CD4-positive, alpha-beta T cell treated with Interleukin-15 for 1 hour (primary cell): ENCODE results near the gene ZNF341.

Source experiments
- DNase-seq: peaks from one replicate; pipeline ENCODE4 v3.0.0-alpha.2; 2020

ZNF341 gene

DNA sequence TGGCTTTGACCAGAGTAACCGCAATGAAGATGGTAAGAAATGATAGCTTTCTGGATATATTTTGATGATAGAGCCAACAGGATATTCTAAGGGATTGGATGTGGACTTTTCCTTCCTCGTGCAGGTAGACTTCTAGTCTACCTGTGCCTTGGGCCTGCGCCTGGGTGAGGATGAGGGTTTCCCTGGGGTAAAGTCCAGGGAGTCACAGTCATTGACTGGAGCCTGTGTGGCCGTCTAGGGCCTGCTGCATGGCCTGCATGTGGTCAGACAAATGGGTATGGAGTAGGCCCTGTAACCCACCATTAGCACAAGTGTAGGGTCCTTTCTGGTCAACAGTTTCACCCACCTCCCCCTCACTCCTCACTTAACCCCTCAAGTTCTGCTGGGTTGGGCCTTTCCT lies 66.6 kb downstream of the ZNF341 start:
- DNase-seq: no peak

DNA sequence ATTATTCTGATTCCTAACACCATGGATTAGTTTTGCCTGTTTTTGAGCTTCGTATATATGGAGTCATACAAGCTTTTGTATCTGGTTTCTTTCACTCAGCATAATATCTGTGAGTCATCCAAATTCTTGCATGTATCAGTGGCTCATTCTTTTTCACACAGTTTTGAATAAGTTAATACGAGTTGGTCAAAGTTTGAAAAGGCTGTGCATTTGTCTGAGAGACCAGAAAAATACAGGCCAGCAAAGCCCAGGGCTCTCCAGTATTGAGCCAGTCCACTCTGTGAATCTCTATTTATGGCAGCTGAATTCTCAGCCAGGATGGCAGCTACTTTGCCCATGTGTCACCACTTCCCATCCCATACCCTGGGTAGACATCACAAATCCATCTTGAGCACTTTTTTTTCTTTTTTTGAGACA lies 72.1 kb downstream of the ZNF341 start:
- no peak for DNase-seq

DNA sequence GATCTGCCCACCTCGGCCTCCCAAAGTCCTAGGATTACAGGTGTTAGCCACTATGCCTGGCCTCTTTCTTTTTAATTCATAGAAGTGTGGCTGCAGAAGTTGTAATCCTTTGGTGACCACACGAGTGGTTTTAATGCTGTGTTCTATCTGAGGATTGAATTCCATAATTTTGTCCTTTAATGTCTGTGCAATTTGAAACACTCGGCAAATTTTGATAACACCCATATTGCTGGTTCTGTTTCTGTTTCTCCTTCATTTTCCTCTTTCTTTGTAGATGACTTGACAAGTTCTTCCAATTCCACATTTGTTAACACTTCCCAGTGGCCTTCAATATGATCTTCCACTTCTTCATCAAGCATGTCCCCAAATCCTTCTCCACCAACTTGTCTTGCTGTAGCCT lies 76.6 kb downstream of the ZNF341 start:
- DNase-seq: no peak

DNA sequence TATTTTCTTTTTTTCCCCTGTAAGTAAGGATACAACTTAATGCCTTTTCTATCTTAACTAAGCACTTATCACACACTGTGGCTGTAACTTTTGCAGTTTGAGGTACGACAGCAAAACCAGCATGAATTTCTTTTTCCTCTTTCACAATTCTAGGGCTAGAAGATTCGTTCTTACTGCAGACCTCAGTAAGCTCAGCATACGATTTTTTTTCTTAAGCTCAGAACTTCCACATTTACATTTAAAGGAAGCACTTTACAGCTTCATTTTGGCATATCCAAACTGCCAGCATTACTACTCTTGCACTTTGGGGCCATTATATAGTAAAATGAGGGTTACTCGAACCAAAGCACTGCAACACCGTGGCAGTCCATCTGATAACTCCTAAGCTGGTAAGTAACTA lies 78.5 kb downstream of the ZNF341 start:
- no peak for DNase-seq

DNA sequence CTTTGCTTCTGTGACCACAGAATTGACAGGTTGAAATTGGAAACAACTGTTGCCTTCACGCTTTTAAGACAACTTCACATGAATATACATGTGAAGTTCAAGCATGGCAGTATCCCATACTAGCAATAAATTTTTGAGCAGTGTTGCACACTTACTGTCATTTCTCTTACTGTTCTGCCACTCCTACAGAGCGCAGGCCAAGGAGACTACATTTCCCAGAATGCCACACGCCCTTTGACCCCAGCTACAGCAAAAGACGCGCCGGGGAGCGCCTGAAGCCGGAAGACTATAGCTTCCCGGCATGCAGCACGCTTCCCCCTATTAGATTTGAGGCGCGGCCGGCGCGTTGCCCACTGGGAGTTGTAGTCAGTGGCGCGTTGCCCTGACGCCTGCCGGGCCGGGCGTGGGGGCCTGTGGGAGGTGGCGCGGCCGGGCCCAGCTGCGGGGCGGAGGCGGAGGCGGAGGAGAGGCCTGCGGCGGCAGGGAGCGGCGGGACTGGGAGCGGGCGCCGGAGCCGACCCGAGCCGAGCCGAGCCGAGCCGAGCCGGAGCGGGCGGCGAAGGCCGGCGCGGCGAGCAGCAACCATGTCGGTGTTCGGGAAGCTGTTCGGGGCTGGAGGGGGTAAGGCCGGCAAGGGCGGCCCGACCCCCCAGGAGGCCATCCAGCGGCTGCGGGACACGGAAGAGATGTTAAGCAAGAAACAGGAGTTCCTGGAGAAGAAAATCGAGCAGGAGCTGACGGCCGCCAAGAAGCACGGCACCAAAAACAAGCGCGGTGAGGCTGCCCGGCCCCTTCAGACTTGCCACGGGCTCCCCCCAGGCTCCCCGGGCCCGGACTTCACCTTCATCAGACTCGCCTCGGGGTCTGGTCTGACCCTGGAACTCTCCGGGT lies 79.3 kb downstream of the ZNF341 start, which contains the start of gene CHMP4B:
Gene CHMP4B, plus strand, starts transcription at position 464 of the 891 bp plus-strand sequence. Its CDS starts 121 bp downstream, at position 585.
- DNase-seq: peak; percentile 98

DNA sequence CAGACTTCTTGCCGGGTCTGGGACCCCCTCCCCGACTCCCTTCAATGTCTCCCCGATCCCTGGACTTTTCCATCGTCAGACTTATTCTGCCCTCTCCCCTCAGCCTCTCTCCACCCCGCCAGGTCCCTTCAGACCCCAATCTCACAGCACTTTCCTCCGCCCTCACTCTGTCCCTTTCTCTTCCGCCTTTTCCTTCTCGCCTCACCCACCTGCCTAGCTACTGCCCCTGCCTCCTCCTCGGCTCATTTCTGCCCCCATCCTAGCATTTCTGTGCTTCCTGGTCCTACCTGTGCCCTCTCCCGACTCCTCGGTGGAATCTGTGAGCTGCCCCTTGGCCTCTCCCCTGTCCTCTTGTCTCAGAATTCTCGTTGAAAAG lies 80.0 kb downstream of the ZNF341 start:
- no peak for DNase-seq

DNA sequence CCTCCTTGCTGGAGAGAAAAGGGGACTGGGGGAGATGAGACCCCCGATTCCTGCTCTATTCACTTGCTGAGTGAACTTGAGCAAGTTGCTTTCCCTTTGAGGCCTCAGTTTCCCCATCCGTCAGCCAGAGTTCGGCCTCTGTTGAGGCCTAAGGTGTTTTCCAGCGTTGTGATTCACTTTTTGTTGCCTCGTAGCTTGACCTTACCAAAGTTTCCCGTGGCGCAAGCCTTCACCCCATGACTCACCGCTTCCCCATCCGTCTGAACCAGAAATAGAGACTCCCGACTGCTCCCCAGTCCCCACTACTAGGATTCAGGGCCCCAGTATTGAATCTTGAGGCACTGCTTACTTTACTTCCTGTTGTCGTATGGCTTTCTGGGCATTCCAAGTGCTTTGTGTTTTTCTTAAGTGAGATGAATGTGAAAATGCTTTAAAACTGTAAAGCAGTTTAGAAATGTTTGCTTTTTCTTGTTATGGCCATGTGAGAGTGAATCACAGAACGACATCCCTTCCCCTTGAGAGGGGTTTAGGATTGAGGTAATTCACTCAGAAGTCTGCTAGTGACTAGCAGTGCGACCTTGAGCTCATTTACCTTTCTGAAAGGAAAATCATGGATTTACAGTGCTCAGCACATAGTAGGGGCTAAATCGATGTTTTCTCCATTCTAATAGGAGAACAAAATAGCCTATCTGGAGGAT lies 80.5 kb downstream of the ZNF341 start:
- peak; percentile 79 for DNase-seq

DNA sequence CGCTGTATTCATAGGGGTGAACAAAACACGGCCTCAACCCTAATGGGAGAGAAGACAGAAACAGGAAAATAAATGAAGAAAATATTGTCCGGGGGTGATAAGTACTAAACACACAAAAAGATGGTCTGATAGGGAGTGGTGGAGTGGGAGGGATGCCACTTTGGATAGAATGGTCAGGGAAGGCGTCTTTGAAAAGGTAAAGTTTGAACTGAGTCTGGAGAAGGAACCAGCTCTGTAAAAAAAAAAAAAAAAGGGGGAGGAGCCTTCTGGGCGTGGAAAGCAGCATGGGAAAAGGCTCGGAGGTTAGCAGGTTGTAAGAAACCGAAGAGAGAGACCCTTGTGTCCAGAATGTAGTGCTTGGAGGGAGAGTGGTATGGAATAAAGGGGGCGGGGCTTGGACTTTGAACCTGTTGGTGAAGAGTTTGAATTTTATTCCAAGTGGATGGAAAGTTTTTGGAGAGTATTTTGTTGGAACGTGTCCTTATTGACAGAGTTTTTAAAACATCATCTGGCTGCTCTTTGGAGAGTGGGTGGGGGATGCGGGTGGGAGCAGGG lies 81.2 kb downstream of the ZNF341 start:
- DNase-seq: no peak

DNA sequence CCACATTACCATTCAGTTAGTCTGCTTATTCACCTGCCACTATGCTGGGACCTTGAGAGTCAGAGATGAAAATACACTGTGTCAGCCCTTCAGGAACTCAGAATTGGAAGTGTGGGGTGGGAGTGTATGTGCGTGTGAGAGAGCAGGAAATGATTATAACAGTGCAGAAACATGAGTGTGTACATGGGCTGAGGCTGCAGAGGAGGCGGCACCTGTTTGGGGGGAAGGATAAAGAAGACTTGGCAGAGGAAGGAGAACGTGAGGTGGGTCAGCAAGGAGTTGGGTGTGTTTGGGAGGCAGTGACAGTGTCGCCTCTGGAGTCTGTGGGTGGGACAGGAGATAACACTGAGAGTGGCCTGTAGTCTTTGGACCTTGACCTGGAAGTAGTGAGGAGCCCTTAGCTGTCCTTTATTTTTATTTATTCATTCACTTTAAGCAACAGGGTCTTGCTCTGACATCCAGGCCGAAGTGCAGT lies 82.5 kb downstream of the ZNF341 start:
- DNase-seq: no peak

DNA sequence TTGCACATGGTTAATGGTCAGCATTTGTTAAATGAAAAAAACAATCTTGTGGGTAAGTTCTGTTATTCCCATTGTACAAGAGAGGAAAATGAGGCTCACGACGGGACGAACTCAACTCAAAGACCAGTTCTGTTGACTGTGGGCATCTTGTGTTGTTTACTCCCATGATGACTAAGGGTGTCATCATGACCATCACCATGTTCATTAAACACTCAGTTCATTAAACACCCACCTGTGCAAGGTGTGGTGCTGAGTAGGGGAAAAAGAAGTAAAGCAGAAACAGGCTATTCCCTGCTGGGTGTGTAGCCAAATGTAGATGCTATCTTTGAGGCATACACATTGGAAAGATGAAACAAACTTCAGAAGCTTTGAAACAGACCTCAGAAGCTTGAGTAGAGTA lies 83.9 kb downstream of the ZNF341 start:
- DNase-seq: no peak

DNA sequence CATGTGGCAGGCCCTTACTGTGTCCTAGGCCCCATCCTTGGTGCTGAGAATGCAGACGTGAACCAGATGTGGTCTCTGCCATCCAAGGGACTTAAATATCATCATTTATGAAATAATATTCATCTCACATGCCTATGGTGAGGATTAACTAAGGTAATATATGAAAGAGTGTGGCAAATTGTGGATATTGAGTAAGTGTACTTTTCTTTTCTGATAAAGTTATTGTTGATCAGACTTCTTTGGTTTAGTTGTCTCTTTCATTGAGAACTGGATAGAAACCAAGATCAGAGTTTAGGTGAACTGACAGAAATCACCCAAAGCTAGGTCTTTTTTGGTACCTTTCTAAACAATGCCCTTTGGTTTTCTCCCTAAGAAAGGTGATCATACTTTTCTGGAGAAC lies 84.4 kb downstream of the ZNF341 start:
- DNase-seq: no peak

DNA sequence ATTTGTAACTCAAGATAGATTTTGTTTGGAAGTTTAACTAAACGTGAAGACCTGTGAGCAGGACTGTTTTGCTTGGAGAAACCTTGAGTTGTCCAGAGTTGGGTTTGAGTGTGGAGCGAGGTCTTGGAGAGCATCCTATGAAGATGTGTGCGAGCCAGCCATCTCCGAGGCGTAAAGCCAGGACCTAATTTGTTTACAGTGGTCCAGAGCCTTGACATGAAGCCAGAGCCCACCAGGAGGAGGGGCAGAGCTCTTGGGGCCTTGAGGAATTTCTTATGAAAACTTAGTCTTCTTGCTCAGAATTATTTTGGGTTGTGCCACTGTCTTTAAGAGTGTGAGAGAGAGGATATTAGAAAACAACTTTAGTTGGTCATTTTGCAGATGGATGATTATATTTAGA lies 85.6 kb downstream of the ZNF341 start:
- no peak for DNase-seq

DNA sequence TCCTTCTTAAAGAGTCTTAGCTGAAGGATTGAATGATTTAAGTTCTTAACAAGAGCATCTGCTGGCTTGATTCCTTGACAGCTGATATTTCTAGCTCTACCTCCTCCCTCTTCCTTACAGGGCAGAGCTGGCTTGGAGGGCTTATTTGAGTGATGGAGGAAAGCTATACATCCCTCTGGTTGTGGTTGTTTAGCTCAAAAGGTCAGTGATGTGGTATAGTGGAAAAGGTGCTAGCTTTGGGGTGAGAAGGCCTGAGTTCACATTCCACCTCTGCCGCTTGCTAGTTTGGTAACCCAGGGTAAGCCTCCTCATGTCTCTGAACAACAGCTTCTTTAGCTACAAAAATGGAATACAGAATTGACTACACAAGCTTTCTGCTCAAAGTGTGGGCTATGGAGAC lies 87.7 kb downstream of the ZNF341 start:
- DNase-seq: no peak

DNA sequence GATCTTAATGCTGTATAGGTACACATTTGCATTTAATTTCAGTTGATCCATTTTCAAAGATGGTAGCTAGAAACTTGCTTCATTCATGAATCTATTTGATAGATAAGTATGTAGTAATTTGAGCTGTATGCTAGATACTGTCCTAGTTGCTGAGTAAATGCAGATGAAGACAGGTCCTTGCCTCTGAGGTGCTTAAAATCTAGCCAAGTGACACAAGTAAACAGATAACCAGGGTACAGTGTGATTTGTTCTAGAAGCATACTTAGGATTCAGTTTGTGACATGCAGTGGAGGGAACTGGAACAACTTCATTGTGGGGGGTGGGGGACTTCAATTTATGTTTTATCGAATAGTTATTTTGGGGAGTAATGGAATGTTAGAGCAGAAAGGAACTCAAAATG lies 88.6 kb downstream of the ZNF341 start:
- no peak for DNase-seq

DNA sequence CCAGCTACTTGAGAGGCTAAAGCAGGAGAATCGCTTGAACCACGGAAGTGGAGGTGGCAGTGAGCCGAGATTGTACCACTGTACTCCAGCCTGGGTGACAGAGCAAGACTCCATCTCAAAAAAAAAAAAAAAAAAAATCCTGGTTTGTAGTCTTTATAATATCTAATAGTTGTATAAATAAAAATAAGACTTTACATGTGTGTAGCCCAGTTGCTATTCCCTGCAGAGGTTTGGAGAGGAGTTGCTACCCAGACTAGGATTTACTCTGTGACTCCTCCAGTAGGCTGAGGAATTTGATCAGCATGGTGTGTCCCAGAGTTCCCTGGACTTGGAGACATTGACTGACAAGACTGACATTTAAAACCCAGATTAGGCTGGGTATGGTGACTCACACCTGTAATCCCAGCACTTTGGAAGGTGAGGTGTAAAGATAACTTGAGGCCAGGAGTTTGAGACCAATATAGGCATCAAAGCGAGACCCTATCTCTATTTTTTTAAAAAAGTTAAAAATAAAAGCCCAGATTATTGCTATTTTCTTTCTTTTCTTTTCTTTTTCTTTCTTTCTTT lies 89.6 kb downstream of the ZNF341 start:
- DNase-seq: no peak

DNA sequence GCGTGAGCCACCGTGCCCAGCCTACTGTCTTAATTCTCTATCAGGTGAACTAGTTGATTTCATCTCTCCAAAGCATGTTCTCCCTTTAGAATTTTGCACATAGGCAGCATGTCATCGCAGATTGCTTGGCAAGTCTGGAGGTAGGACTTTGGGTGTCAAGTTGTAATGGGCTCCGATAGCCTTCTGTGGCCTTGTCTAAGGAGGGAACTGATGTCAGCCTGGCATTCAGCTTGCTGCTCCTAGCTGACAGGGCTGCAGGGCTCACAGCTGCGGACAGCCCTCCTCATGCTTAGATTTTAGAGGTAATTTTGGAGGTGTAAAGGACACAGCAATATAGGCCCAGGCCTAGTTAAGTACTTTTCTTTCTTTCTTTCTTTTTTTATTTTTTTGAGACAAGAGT lies 90.6 kb downstream of the ZNF341 start:
- DNase-seq: no peak

DNA sequence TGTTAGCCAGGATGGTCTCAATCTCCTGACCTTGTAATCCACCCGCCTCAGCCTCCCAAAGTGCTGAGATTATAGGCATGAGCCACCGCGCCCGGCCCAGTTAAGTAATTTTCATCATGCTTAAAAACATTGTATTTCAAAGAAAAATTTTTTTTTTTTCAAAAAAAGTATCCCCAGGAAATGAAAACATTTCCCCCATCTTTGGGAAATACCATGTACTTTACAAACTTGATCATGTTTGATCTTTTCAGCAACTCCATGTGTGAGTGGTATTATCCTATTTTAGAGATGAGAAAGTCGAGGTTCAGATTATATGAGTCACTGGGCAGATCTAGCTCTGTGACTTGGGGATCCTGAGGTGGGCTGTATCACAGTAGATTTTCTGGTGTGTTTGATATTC lies 91.2 kb downstream of the ZNF341 start:
- no peak for DNase-seq

DNA sequence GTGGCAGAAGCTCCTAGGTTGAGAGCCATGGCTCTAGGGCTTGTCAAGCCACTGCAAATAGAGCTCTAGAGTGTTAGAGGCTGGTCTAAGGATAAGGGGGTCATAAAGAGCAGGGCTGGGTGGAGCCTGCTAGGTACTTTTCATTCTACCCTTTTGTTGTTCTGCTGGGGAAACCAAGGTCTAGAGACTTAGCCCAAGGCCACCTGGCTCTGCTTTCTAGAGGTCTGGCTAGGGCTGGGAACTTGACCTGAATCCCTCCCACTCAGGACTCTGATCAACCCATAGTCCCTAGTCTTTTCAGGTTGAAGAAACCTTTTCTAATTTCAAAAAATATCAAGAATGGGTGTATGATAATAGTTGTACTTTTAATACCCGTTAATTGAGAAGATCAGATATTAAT lies 93.1 kb downstream of the ZNF341 start:
- no peak for DNase-seq

DNA sequence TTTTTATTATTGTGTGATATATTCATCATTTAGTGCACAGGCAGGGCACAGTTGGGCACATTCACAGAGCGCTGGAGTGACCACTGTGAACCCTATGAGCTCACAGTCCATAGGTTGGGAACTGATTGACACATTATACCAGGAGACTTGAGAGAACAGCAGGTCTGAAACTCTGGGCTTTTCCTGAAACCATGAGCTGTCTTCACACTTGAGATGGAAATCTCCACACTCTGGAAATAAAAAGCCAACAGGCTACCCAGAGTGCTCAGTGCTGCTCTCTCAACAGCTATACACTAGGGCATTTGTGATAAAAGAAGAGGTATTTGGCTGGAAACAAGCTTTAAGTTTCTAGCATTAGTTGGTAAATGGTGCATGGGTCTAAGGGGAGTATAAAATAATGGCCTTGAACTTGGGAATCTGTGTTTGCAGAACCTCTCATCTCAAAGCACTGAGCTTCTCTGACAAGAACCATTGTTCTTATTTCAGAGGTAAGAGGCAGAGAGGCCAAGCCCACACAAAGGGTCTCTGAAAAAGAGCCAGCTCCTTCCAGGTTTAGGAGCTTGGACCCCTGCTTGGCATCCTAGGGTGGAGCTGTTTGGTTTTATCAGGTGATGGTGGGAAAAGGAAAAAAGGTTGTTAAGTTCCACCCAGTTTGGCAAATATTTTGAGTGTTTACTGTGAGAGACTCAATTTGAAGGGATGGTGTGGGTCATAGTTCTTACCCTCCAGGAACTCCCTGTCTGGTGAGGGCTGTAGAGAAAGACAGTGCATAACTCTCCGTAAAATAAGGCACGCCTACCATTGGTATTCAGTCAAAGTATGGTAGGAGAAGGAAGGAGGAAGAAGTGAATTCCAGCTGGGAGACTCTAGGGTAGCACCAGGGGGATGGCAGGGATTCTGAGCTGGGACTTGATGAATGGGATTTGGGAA lies 93.8 kb downstream of the ZNF341 start:
- DNase-seq: no peak

DNA sequence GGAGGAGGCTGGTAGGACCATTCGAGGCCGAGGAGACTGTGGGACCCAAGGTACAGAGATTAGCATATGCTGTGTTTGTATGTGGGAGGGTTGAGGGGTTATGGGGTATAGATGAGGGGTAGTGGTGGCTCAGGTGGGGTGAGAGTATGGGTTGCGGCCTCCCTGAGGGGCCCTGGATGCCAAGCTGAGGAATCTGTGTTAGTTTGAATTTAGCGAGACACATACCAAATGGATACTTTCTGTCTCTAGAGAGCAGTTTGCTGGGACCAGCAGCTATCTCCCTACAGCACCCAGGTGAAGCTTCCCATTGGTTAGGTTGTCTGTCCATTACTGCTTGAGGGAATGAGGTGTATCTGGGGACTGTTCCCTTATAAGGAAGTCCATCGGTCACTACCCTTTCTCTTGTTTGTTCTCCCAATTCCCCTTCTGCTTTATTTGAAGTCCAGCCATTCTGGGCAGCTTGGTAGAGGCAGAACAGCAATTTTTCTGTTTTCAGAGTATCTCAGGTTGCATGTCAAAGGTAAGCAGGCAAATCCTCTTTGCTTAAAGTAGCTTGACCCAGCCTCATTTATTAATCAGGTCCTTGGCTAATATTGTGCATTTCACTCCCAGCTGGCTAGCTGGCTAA lies 94.6 kb downstream of the ZNF341 start:
- DNase-seq: no peak

DNA sequence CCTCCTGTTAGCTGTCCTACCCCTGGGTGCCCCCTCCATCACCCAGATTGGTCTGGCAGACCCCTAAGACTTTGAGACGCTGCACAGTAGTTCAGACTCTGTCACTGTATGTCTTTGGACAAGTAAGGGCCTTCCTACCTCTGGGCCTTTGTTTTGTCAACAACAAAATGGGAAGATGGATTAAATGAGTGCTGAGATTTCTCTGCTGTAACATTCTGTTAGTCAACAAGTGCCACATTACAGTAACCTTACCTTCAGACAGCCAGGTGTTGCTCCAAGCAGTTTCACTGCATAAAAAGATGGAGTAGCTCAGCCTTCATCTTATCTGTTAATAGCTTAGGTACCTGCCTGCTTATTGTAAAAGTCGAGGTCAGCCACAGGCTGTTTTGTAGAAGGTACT lies 95.3 kb downstream of the ZNF341 start:
- no peak for DNase-seq
